Mesendoderm (in vitro differentiated cells): Measurements from ENCODE around the gene ARID1B.

ENCODE experiments used
- DNase-seq: peaks from one replicate; pipeline ENCODE4 v3.0.0; 2013
- H2AK5ac ChIP-seq: 2 replicates; pipeline ENCODE4 v1.6.1; 2013; ENCODE audit warnings: low read length, inconsistent platforms
- H2BK120ac ChIP-seq: 2 replicates; pipeline ENCODE4 v1.6.1; 2013; ENCODE audit warnings: low read depth, mild to moderate bottlenecking, low read length, moderate library complexity, mixed read lengths
- H2BK15ac ChIP-seq: replicated peaks from 2 replicates; pipeline ENCODE4 v1.6.1; 2013; ENCODE audit warnings: low read depth, mild to moderate bottlenecking, moderate library complexity
- H2BK5ac ChIP-seq: 2 replicates; pipeline ENCODE4 v1.6.1; 2013; ENCODE audit warnings: low read length, inconsistent platforms
- H3K18ac ChIP-seq: 2 replicates; pipeline ENCODE4 v1.6.1; 2013; ENCODE audit warnings: mild to moderate bottlenecking, low read length, mixed read lengths
- H3K23ac ChIP-seq: one replicate; pipeline ENCODE4 v1.6.1; 2013; ENCODE audit warnings: low read length
- H3K27ac ChIP-seq: 2 replicates; pipeline ENCODE4 v1.5.1; 2013; ENCODE audit warnings: low read depth, mild to moderate bottlenecking, inconsistent platforms, low read length, moderate library complexity
- H3K27me3 ChIP-seq: 2 replicates; pipeline ENCODE4 v1.6.1; 2013; ENCODE audit warnings: low read length, control low read depth, mild to moderate bottlenecking, inconsistent platforms; ENCODE audit not compliant: insufficient read depth, poor library complexity
- H3K36me3 ChIP-seq: 2 replicates; pipeline ENCODE4 v1.6.1; 2013; ENCODE audit warnings: low read length, inconsistent platforms; ENCODE audit not compliant: control insufficient read depth, insufficient read depth
- H3K4ac ChIP-seq: one replicate; pipeline ENCODE4 v1.6.1; 2013; ENCODE audit warnings: low read depth, mild to moderate bottlenecking, low read length, moderate library complexity
- H3K4me1 ChIP-seq: 2 replicates; pipeline ENCODE4 v1.6.1; 2013; ENCODE audit warnings: low read depth, low read length, inconsistent platforms; ENCODE audit not compliant: control insufficient read depth
- H3K4me2 ChIP-seq: 2 replicates; pipeline ENCODE4 v1.6.1; 2013; ENCODE audit warnings: low read length
- H3K4me3 ChIP-seq: 2 replicates; pipeline ENCODE4 v1.5.1; 2013; ENCODE audit warnings: mild to moderate bottlenecking, low read length
- H3K56ac ChIP-seq: one replicate; pipeline ENCODE4 v1.6.1; 2013; ENCODE audit warnings: low read length
- H3K79me1 ChIP-seq: 2 replicates; pipeline ENCODE4 v1.6.1; 2013; ENCODE audit warnings: low read length, inconsistent platforms
- H3K79me2 ChIP-seq: 2 replicates; pipeline ENCODE4 v1.6.1; 2013; ENCODE audit warnings: mild to moderate bottlenecking, low read length; ENCODE audit not compliant: control insufficient read depth, insufficient read depth
- H3K9ac ChIP-seq: 2 replicates; pipeline ENCODE4 v1.6.1; 2013; ENCODE audit warnings: low read length, inconsistent platforms
- H4K5ac ChIP-seq: one replicate; pipeline ENCODE4 v1.6.1; 2013; ENCODE audit warnings: low read length
- H4K8ac ChIP-seq: one replicate; pipeline ENCODE4 v1.6.1; 2013; ENCODE audit warnings: low read depth, mild to moderate bottlenecking, control low read depth, low read length, moderate library complexity
- WGBS: extraction: QIAGEN DNeasy Blood & Tissue Kit; methylation state at CpG from one replicate; pipeline ENCODE4 v1.1.7; 2013; ENCODE audit warnings: low lambda C conversion rate, missing lambda C conversion rate; ENCODE audit not compliant: insufficient coverage; ENCODE audit errors: extremely low coverage; 5-methylcytosine and 5-hydroxymethylcytosine counted together

The ARID1B gene

GRCh38 chr6:157253699-157254098 is 476.5 kb downstream of the ARID1B start:
- no peak overlapping the region for H3K4me2 ChIP-seq
- H2BK5ac ChIP-seq, result no peak overlapping the region
- no peak overlapping the region for H3K9ac ChIP-seq
- no peak for DNase-seq
- no peak overlapping the region for H2BK120ac ChIP-seq
- no peaks in the 10 kb centered on the region for H3K27me3 ChIP-seq
- WGBS, result no CpG with 5 or more reads among the region's 7 CpGs
- H3K79me1 ChIP-seq, result no peaks in the 10 kb centered on the region
- no peak overlapping the region for H3K4ac ChIP-seq
- no peak overlapping the region for H4K5ac ChIP-seq
- no peak overlapping the region for H3K18ac ChIP-seq
- H3K36me3 ChIP-seq, result no peaks in the 10 kb centered on the region
- H2AK5ac ChIP-seq, result no peak overlapping the region
- H3K27ac ChIP-seq, result no peak overlapping the region
- H4K8ac ChIP-seq, result no peak overlapping the region
- no peak overlapping the region for H3K23ac ChIP-seq
- H3K4me3 ChIP-seq, result no peak overlapping the region
- H3K79me2 ChIP-seq, result no peaks in the 10 kb centered on the region
- no peaks in the 10 kb centered on the region for H3K4me1 ChIP-seq
- no peak overlapping the region for H2BK15ac ChIP-seq
- H3K56ac ChIP-seq, result no peak overlapping the region

GRCh38 chr6:157254538-157254937 is 477.4 kb downstream of the ARID1B start:
- Histone ChIP-seq H3K4me2 (no peak overlapping the region), H3K23ac (no peak overlapping the region), H2AK5ac (no peak overlapping the region), H3K27ac (no peak overlapping the region), H3K56ac (no peak overlapping the region), H3K36me3 (no peaks in the 10 kb centered on the region), H2BK15ac (no peak overlapping the region), H4K8ac (no peak overlapping the region), H3K4me3 (no peak overlapping the region), H2BK5ac (no peak overlapping the region), H3K9ac (no peak overlapping the region), H4K5ac (no peak overlapping the region), H3K27me3 (no peaks in the 10 kb centered on the region), H3K4ac (no peak overlapping the region), H3K18ac (no peak overlapping the region), H3K79me1 (no peaks in the 10 kb centered on the region), H3K4me1 (no peaks in the 10 kb centered on the region), H2BK120ac (no peak overlapping the region), H3K79me2 (no peaks in the 10 kb centered on the region)
- no peak for DNase-seq
- WGBS, result no CpG with 5 or more reads among the region's 3 CpGs

DNA sequence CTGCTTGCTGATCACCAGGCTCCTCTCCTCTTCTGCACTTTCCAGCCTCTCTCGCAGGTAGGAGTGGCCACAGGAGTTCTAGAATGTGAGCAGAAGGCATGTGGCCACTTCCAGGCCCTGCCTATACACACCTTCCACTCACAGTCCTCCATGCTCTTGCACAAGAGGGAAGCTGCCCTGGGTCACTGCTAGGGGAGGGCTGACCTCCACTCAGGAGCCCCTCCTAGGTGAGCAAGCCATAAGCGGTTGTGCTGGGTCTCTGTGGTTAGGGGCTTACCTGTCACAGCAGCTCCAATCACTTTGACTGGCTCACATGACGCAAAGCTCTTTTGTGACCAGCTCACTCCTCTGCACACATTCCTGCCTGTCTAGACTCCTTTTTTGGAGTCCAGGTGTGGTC is 477.9 kb downstream of the ARID1B start:
- no peak overlapping the region for H3K56ac ChIP-seq
- no peak overlapping the region for H3K23ac ChIP-seq
- H3K27me3 ChIP-seq, result no peaks in the 10 kb centered on the region
- H3K9ac ChIP-seq, result no peak overlapping the region
- H3K4me3 ChIP-seq, result no peak overlapping the region
- H2AK5ac ChIP-seq, result no peak overlapping the region
- no peak overlapping the region for H4K5ac ChIP-seq
- DNase-seq, result no peak
- H3K27ac ChIP-seq, result no peak overlapping the region
- H3K4me2 ChIP-seq, result no peak overlapping the region
- no peak overlapping the region for H4K8ac ChIP-seq
- no peak overlapping the region for H3K4ac ChIP-seq
- no peak overlapping the region for H2BK5ac ChIP-seq
- H3K79me1 ChIP-seq, result no peaks in the 10 kb centered on the region
- H2BK15ac ChIP-seq, result no peak overlapping the region
- WGBS, result no CpG with 5 or more reads among the region's 3 CpGs
- H3K36me3 ChIP-seq, result no peaks in the 10 kb centered on the region
- H3K79me2 ChIP-seq, result no peaks in the 10 kb centered on the region
- H2BK120ac ChIP-seq, result no peak overlapping the region
- H3K18ac ChIP-seq, result no peak overlapping the region
- H3K4me1 ChIP-seq, result no peaks in the 10 kb centered on the region

DNA sequence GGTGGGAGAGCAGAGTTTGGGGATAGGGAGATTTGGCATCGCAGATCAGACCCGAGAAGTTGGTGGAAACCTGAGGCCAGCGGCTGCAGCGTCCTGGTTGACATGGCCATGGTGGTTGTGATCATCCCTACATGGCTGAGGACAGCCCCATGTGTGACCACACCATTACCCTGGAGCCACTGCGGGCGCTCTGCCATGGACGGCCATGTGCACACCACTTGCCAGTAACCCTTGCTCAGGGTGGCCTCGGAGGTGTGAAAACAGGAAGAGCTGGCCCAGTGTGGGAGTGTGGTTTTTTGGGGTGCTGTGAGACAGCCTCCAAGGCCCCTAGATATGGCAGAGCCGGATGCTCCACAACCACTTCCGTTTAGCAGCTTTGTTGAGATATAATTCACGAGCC is 481.7 kb downstream of the ARID1B start:
- Histone ChIP-seq H3K4me2 (no peak overlapping the region), H3K4ac (no peak overlapping the region), H4K8ac (no peak overlapping the region), H3K18ac (no peak overlapping the region), H3K9ac (no peak overlapping the region), H3K56ac (no peak overlapping the region), H3K27ac (no peak overlapping the region), H3K4me1 (no peaks in the 10 kb centered on the region), H3K79me1 (no peaks in the 10 kb centered on the region), H3K27me3 (no peaks in the 10 kb centered on the region), H3K23ac (no peak overlapping the region), H4K5ac (no peak overlapping the region), H3K79me2 (no peaks in the 10 kb centered on the region), H3K36me3 (no peaks in the 10 kb centered on the region), H2BK5ac (no peak overlapping the region), H3K4me3 (no peak overlapping the region), H2BK120ac (no peak overlapping the region), H2BK15ac (no peak overlapping the region), H2AK5ac (no peak overlapping the region)
- no peak for DNase-seq
- WGBS, result no CpG with 5 or more reads among the region's 11 CpGs

DNA sequence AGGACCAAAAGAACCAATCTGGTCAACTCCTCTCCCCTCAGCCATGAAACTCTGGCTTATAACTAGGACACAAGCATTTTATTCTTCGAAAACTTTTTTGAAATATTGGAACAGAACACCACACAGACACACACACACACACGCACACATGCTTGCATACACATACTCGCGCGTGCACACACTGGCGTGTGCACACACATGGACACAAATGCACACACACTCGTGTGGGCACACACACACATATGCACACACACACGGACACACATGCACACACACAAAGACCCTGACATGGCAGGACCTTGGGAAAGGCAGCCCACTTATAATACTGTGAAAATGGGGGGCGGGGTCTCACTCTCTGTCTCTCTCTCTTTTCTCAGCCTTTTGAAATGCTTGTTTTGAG is 482.3 kb downstream of the ARID1B start:
- Histone ChIP-seq H3K4me2 (no peak overlapping the region), H4K5ac (no peak overlapping the region), H3K4ac (no peak overlapping the region), H2BK5ac (no peak overlapping the region), H3K36me3 (no peaks in the 10 kb centered on the region), H3K56ac (no peak overlapping the region), H3K27ac (no peak overlapping the region), H2BK15ac (no peak overlapping the region), H2AK5ac (no peak overlapping the region), H3K79me1 (no peaks in the 10 kb centered on the region), H3K18ac (no peak overlapping the region), H3K4me3 (no peak overlapping the region), H3K79me2 (no peaks in the 10 kb centered on the region), H3K27me3 (no peaks in the 10 kb centered on the region), H4K8ac (no peak overlapping the region), H3K23ac (no peak overlapping the region), H3K4me1 (no peaks in the 10 kb centered on the region), H2BK120ac (no peak overlapping the region), H3K9ac (no peak overlapping the region)
- no peak for DNase-seq
- WGBS, result no CpG with 5 or more reads among the region's 9 CpGs
